Left ventricle myocardium inferior (tissue), 1 donor: ENCODE results near the gene CHD5. TPM values are rescaled to one million over a fixed set of nuclear protein-coding genes. Genes with fewer than 3 reads are reported as not detected.

ENCODE experiments used
- DNase-seq: peaks from one replicate; pipeline ENCODE4 v3.0.0-alpha.2; 2020
- H3K27ac ChIP-seq: fragments of 200-600 bp; replicated peaks from 2 replicates; pipeline ENCODE4 v1.8.0; 2021
- H3K27me3 ChIP-seq: fragments of 200-600 bp; 2 replicates; pipeline ENCODE4 v1.8.0; 2021; ENCODE audit warnings: low read depth
- H3K36me3 ChIP-seq: fragments of 200-600 bp; 2 replicates; pipeline ENCODE4 v1.8.0; 2021
- H3K4me1 ChIP-seq: fragments of 200-600 bp; 2 replicates; pipeline ENCODE4 v1.8.0; 2021
- H3K4me3 ChIP-seq: fragments of 200-600 bp; 2 replicates; pipeline ENCODE4 v1.8.0; 2021; ENCODE audit warnings: mild to moderate bottlenecking, moderate library complexity
- H3K9me3 ChIP-seq: fragments of 200-600 bp; replicated peaks from 2 replicates; pipeline ENCODE4 v1.8.0; 2021
- CTCF ChIP-seq: fragments of 200-600 bp; IDR thresholded peaks from 2 replicates; pipeline ENCODE4 v1.8.0; 2021; ENCODE audit warnings: antibody characterized with exemption, mild to moderate bottlenecking, borderline replicate concordance
- intact Hi-C: fragments of 100-400 bp; cut with micrococcal nuclease; formaldehyde crosslinking; loops from one replicate; pipeline ENCODE4 v1.11.0; 2022
- total RNA-seq: library from RNA; stranded (reverse); fragmentation: NEBNext Ultra II Directional; extraction: Animal tissue kit (Norgen Biotek cat#: 25700); gene quantifications from one replicate; pipeline ENCODE4 v1.2.1, GENCODE V29; 2021
- donor health status: DM: no; HTN: yes; CAD: no; lungs with severe emphysema.

CHD5 gene
- total RNA-seq, 1 donor from 2014 or later: 0.19 TPM

- H3K9me3 ChIP-seq: no peaks in the 10 kb centered on the region
- peaks cover 95% of the 10 kb centered on the region for H3K27me3 ChIP-seq
- no peak overlapping the region for H3K27ac ChIP-seq
- intact Hi-C loops: no loop called here
- TF ChIP-seq CTCF: no peak
- H3K36me3 ChIP-seq: no peaks in the 10 kb centered on the region
- peaks cover 4% of the 10 kb centered on the region for H3K4me1 ChIP-seq
- H3K4me3 ChIP-seq: no peak overlapping the region
- no peak for DNase-seq
Observed at GRCh38 chr1:6170116-6170741, 9.9 kb downstream of the CHD5 start.

GRCh38 chr1:6168947-6169586, 11.1 kb downstream of the CHD5 start:
- no peak overlapping the region for H3K27ac ChIP-seq

GRCh38 chr1:6167391-6168303, 12.5 kb downstream of the CHD5 start:
- Histone ChIP-seq H3K4me1 (peaks cover 4% of the 10 kb centered on the region), H3K27ac (no peak overlapping the region), H3K27me3 (peaks cover 97% of the 10 kb centered on the region), H3K4me3 (no peak overlapping the region), H3K9me3 (no peaks in the 10 kb centered on the region), H3K36me3 (no peaks in the 10 kb centered on the region)
- TF ChIP-seq CTCF: no peak
- intact Hi-C loops: no loop called here
- no peak for DNase-seq

More at GRCh38 chr1:6168947-6169586, 11.1 kb downstream of the CHD5 start:
- Histone ChIP-seq H3K27me3 (peaks cover 97% of the 10 kb centered on the region), H3K4me3 (no peak overlapping the region), H3K9me3 (no peaks in the 10 kb centered on the region), H3K4me1 (peaks cover 4% of the 10 kb centered on the region), H3K36me3 (no peaks in the 10 kb centered on the region)
- intact Hi-C loops: no loop called here
- TF ChIP-seq CTCF: no peak
- no peak for DNase-seq

- intact Hi-C loops: no loop called here
- Histone ChIP-seq H3K36me3 (no peaks in the 10 kb centered on the region), H3K4me1 (peaks cover 4% of the 10 kb centered on the region), H3K9me3 (no peaks in the 10 kb centered on the region), H3K4me3 (no peak overlapping the region), H3K27me3 (peaks cover 97% of the 10 kb centered on the region), H3K27ac (no peak overlapping the region)
- TF ChIP-seq CTCF: no peak
- no peak for DNase-seq
Observed at GRCh38 chr1:6166655-6167390, 13.3 kb downstream of the CHD5 start.

GRCh38 chr1:6166221-6166620, 13.9 kb downstream of the CHD5 start:
- H3K27me3 ChIP-seq: peaks cover 97% of the 10 kb centered on the region

More at GRCh38 chr1:6166221-6166620, 13.9 kb downstream of the CHD5 start:
- H3K36me3 ChIP-seq: no peaks in the 10 kb centered on the region
- no peaks in the 10 kb centered on the region for H3K9me3 ChIP-seq
- no peak overlapping the region for H3K4me3 ChIP-seq
- no peak overlapping the region for H3K27ac ChIP-seq
- intact Hi-C loops: no loop called here
- TF ChIP-seq CTCF: no peak
- H3K4me1 ChIP-seq: peaks cover 4% of the 10 kb centered on the region
- no peak for DNase-seq
